H1 (cell line): Measurements from ENCODE around the gene DHDDS. TPM values are rescaled to one million over a fixed set of nuclear protein-coding genes. Genes with fewer than 3 reads are reported as not detected.

ENCODE experiments used
- CHD1 ChIP-seq: IDR thresholded peaks from 2 replicates; pipeline ENCODE4 v1.6.1; 2012; ENCODE audit warnings: low read depth, low read length, improper control_type of control experiment
- CTCF ChIP-seq, 3 experiments: IDR thresholded peaks; 1 replicate in 2 of 3; 2 replicates in 1 of 3; pipeline versions ENCODE4 v1.5.1 to v1.6.1; 2011; ENCODE audit warnings: low read length in 3 of 3, mild to moderate bottlenecking in 3 of 3, inconsistent platforms in 2 of 3, low read depth in 1 of 3, moderate library complexity in 1 of 3; ENCODE audit not compliant: insufficient read depth in 1 of 3; ENCODE audit errors: control extremely low read depth in 1 of 3
- EGR1 ChIP-seq: IDR thresholded peaks from 2 replicates; pipeline ENCODE4 v1.6.1; 2011; ENCODE audit warnings: low read depth, low read length, borderline replicate concordance
- GTF2F1 ChIP-seq: IDR thresholded peaks from 2 replicates; pipeline ENCODE4 v1.6.1; 2012; ENCODE audit warnings: low read depth, low read length, improper control_type of control experiment, borderline replicate concordance
- HDAC2 ChIP-seq, 2 experiments: fragments of 300-600 bp in 1 of 2; sonication (generic) in 1 of 2; IDR thresholded peaks; 2 replicates each; pipeline ENCODE4 v1.6.1; 2011 to 2012; ENCODE audit warnings: low read depth in 2 of 2, low read length in 2 of 2, mild to moderate bottlenecking in 2 of 2, moderate library complexity in 2 of 2, borderline replicate concordance in 1 of 2, inconsistent platforms in 1 of 2
- JUND ChIP-seq: IDR thresholded peaks from 2 replicates; pipeline ENCODE4 v1.6.1; 2011; ENCODE audit warnings: mild to moderate bottlenecking, improper control_type of control experiment, low read length
- POLR2AphosphoS5 ChIP-seq: IDR thresholded peaks from 2 replicates; pipeline ENCODE4 v1.6.1; 2011; ENCODE audit warnings: low read depth, low read length
- TEAD4 ChIP-seq: IDR thresholded peaks from 2 replicates; pipeline ENCODE4 v1.6.1; 2012; ENCODE audit warnings: low read depth, low read length, inconsistent platforms, mixed read lengths
- polyA plus RNA-seq, 7 experiments: library from polyadenylated mRNA; depleted of rRNA in 3 of 7; stranded (reverse) in 5 of 7; unstranded in 2 of 7; fragments of >200 nt in 5 of 7; fragments of 200-250 nt in 2 of 7; gene quantifications; 1 replicate in 5 of 7; 2 replicates in 1 of 7; 4 replicates in 1 of 7; pipeline versions ENCODE4 v1.2.1 to v1.2.3, GENCODE V29; 2011 to 2013; ENCODE audit warnings: missing spikeins in 2 of 7, mixed read lengths in 2 of 7
- total RNA-seq: library from RNA; stranded (reverse); fragmentation: NEBNext Ultra II Directional; extraction: Animal tissue kit (Norgen Biotek cat#: 25700); gene quantifications from 2 replicates; pipeline ENCODE4 v1.2.1, GENCODE V29; 2021

Gene DHDDS
- total and polyA plus RNA-seq, 2 of the 8 experiments (the other 6 are each of a cell fraction or from before 2014, with no cell fraction given), result 28.3 to 44.6 TPM

- TF ChIP-seq CTCF (IDR thresholded peaks at IDR 0.05; ENCODE audit: control extremely low read depth in 1 of 3, insufficient read depth in 1 of 3, low read depth in 1 of 3, low read length in 3 of 3), result no peak
- TF ChIP-seq HDAC2 (IDR thresholded peaks at IDR 0.05; ENCODE audit: borderline replicate concordance in 1 of 2, low read depth in 2 of 2, low read length in 2 of 2), result no peak
- no peak for TF ChIP-seq TEAD4
- no peak for TF ChIP-seq JUND
- no peak for TF ChIP-seq EGR1
- TF ChIP-seq POLR2AphosphoS5, result no peak
- no peak for TF ChIP-seq GTF2F1
- TF ChIP-seq CHD1, result no peak
These were observed 2.1 kb downstream of the DHDDS start (continued) for GRCh38 chr1:26434161-26434752.
